Adipocyte (in vitro differentiated cells): Measurements from ENCODE around the gene CDH20.
"Not testable (repeated sequence)": the region's sequence is repeated elsewhere in the genome, so short reads cannot be mapped to it uniquely, and the experiment has no call there.

Experiments used
- DNase-seq: peaks from one replicate; pipeline ENCODE4 v3.0.0-alpha.2; 2015; ENCODE audit warnings: low read depth
- H3K27me3 ChIP-seq: replicated peaks from 2 replicates; pipeline ENCODE4 v1.7.0; 2013; ENCODE audit warnings: mild to moderate bottlenecking, low read length, moderate library complexity; ENCODE audit not compliant: control insufficient read depth, insufficient read depth
- H3K36me3 ChIP-seq: 2 replicates; pipeline ENCODE4 v1.7.0; 2013; ENCODE audit warnings: low read length, mild to moderate bottlenecking, moderate library complexity; ENCODE audit not compliant: control insufficient read depth, insufficient read depth, severe bottlenecking
- H3K4me1 ChIP-seq: 2 replicates; pipeline ENCODE4 v1.7.0; 2013; ENCODE audit warnings: mild to moderate bottlenecking, low read length, moderate library complexity; ENCODE audit not compliant: control insufficient read depth, insufficient read depth
- H3K4me3 ChIP-seq: 2 replicates; pipeline ENCODE4 v1.7.0; 2013; ENCODE audit warnings: mild to moderate bottlenecking, low read length, moderate library complexity
- H3K9ac ChIP-seq: 2 replicates; pipeline ENCODE4 v1.7.0; 2013; ENCODE audit warnings: mild to moderate bottlenecking, low read length, moderate library complexity
- H3K9me3 ChIP-seq: 2 replicates; pipeline ENCODE4 v1.7.0; 2013; ENCODE audit warnings: mild to moderate bottlenecking, low read length, moderate library complexity; ENCODE audit not compliant: control insufficient read depth

The CDH20 gene

GRCh38 chr18:61350578-61350977, 17.3 kb downstream of the CDH20 start:
- Histone ChIP-seq H3K9ac (no peak overlapping the region), H3K9me3 (no peaks in the 10 kb centered on the region), H3K36me3 (no peaks in the 10 kb centered on the region), H3K4me1 (peaks cover 13% of the 10 kb centered on the region), H3K27me3 (no peaks in the 10 kb centered on the region), H3K4me3 (no peak overlapping the region)
- no peak for DNase-seq

GRCh38 chr18:61352059-61352458, 18.8 kb downstream of the CDH20 start:
- H3K4me3 ChIP-seq, result no peak overlapping the region
- H3K9ac ChIP-seq, result no peak overlapping the region
- peaks cover 13% of the 10 kb centered on the region for H3K4me1 ChIP-seq
- no peak for DNase-seq
- peaks cover under 1% of the 10 kb centered on the region for H3K9me3 ChIP-seq
- H3K27me3 ChIP-seq, result no peaks in the 10 kb centered on the region
- H3K36me3 ChIP-seq, result no peaks in the 10 kb centered on the region

- H3K36me3 ChIP-seq, result no peaks in the 10 kb centered on the region
- H3K4me1 ChIP-seq, result peaks cover 13% of the 10 kb centered on the region
- no peak overlapping the region for H3K9ac ChIP-seq
- no peaks in the 10 kb centered on the region for H3K27me3 ChIP-seq
- H3K9me3 ChIP-seq, result peaks cover 6% of the 10 kb centered on the region
- DNase-seq, result peak; percentile 29
- no peak overlapping the region for H3K4me3 ChIP-seq
Measured at GRCh38 chr18:61352611-61353010, 19.4 kb downstream of the CDH20 start.

GRCh38 chr18:61360404-61361383, 27.5 kb downstream of the CDH20 start:
- Histone ChIP-seq H3K4me3 (no peak overlapping the region), H3K9ac (no peak overlapping the region), H3K27me3 (no peaks in the 10 kb centered on the region), H3K9me3 (peaks cover 7% of the 10 kb centered on the region), H3K4me1 (no peaks in the 10 kb centered on the region), H3K36me3 (no peaks in the 10 kb centered on the region)
- DNase-seq, result no peak

- DNase-seq, result no peak
Measured at GRCh38 chr18:61362511-61362910, 29.3 kb downstream of the CDH20 start.

GRCh38 chr18:61364953-61365352, 31.7 kb downstream of the CDH20 start:
- DNase-seq, result no peak
- H3K36me3 ChIP-seq, result no peaks in the 10 kb centered on the region
- no peaks in the 10 kb centered on the region for H3K4me1 ChIP-seq
- no peaks in the 10 kb centered on the region for H3K9me3 ChIP-seq
- no peaks in the 10 kb centered on the region for H3K27me3 ChIP-seq
- H3K9ac ChIP-seq, result no peak overlapping the region
- H3K4me3 ChIP-seq, result no peak overlapping the region

More at GRCh38 chr18:61362511-61362910, 29.3 kb downstream of the CDH20 start:
- Histone ChIP-seq H3K4me3 (no peak overlapping the region), H3K9me3 (peaks cover 3% of the 10 kb centered on the region), H3K4me1 (no peaks in the 10 kb centered on the region), H3K27me3 (no peaks in the 10 kb centered on the region), H3K36me3 (no peaks in the 10 kb centered on the region), H3K9ac (no peak overlapping the region)

- no peak for DNase-seq
- H3K4me1 ChIP-seq, result no peaks in the 10 kb centered on the region
- H3K9ac ChIP-seq, result no peak overlapping the region
- H3K27me3 ChIP-seq, result no peaks in the 10 kb centered on the region
- no peaks in the 10 kb centered on the region for H3K9me3 ChIP-seq
- H3K36me3 ChIP-seq, result no peaks in the 10 kb centered on the region
- H3K4me3 ChIP-seq, result no peak overlapping the region
Measured at GRCh38 chr18:61368001-61368400, 34.8 kb downstream of the CDH20 start.

GRCh38 chr18:61369671-61370070, 36.4 kb downstream of the CDH20 start:
- not testable (repeated sequence) for H3K27me3 ChIP-seq, H3K4me1 ChIP-seq, H3K36me3 ChIP-seq, H3K9ac ChIP-seq, H3K9me3 ChIP-seq, H3K4me3 ChIP-seq, DNase-seq

- DNase-seq, result no peak
- Histone ChIP-seq H3K9me3 (no peaks in the 10 kb centered on the region), H3K27me3 (no peaks in the 10 kb centered on the region), H3K4me1 (no peaks in the 10 kb centered on the region), H3K4me3 (no peak overlapping the region), H3K9ac (no peak overlapping the region), H3K36me3 (no peaks in the 10 kb centered on the region)
Measured at GRCh38 chr18:61371111-61371510, 37.9 kb downstream of the CDH20 start.

GRCh38 chr18:61379827-61380226, 46.6 kb downstream of the CDH20 start:
- H3K4me1 ChIP-seq, result no peaks in the 10 kb centered on the region
- H3K36me3 ChIP-seq, result no peaks in the 10 kb centered on the region
- no peaks in the 10 kb centered on the region for H3K27me3 ChIP-seq
- DNase-seq, result no peak
- no peak overlapping the region for H3K9ac ChIP-seq
- no peaks in the 10 kb centered on the region for H3K9me3 ChIP-seq
- H3K4me3 ChIP-seq, result no peak overlapping the region

- Histone ChIP-seq H3K4me3 (no peak overlapping the region), H3K36me3 (no peaks in the 10 kb centered on the region), H3K9ac (no peak overlapping the region), H3K27me3 (no peaks in the 10 kb centered on the region), H3K9me3 (peaks cover 5% of the 10 kb centered on the region), H3K4me1 (peaks cover 24% of the 10 kb centered on the region)
- DNase-seq, result peak; percentile 36
Measured at GRCh38 chr18:61388010-61388409, 54.8 kb downstream of the CDH20 start.
